Measurements from ENCODE around the gene PACSIN2. TPM values are rescaled to one million over a fixed set of nuclear protein-coding genes. Genes with fewer than 3 reads are reported as not detected.
"Not testable (repeated sequence)": the region's sequence is repeated elsewhere in the genome, so short reads cannot be mapped to it uniquely, and the experiment has no call there.

Gene PACSIN2
- total and polyA plus RNA-seq, 5 donors from 2014 or later = 27.5 to 60.8 (median 34.9) TPM

- ATAC-seq (ENCODE audit: low read depth in 2 of 2) (no peak), DNase-seq (no peak)
- H3K4me3 ChIP-seq (ENCODE audit: low read depth, low read length) = no peak overlapping the region
- H3K27ac ChIP-seq (ENCODE audit: insufficient read depth, low read length, poor library complexity, severe bottlenecking) = no peak overlapping the region
- peaks cover 4% of the 10 kb centered on the region for H3K36me3 ChIP-seq (ENCODE audit: control insufficient read depth, insufficient read depth, low read length)
- peaks cover 33 to 83% (median 43%) of the 10 kb centered on the region in 4 donors for H3K4me1 Mint-ChIP-seq
- no peaks in the 10 kb centered on the region for H3K9me3 ChIP-seq (ENCODE audit: control insufficient read depth in 2 of 2, low read length in 2 of 2)
- no peaks in the 10 kb centered on the region for H3K27me3 ChIP-seq (ENCODE audit: control insufficient read depth, insufficient read depth, low read length)
- H3K4me1 ChIP-seq (ENCODE audit: control insufficient read depth, insufficient read depth, low read length, poor library complexity, severe bottlenecking) = peaks cover 5% of the 10 kb centered on the region
- H3K36me3 Mint-ChIP-seq = peaks cover 34% of the 10 kb centered on the region
- H3K4me3 Mint-ChIP-seq = peak overlapping the region in 1 of 4 donors; percentile 32
- peak overlapping the region in 2 of 3 donors; percentile 63 for H3K27ac Mint-ChIP-seq
- H3K9me3 Mint-ChIP-seq = no peaks in the 10 kb centered on the region
- H3K27me3 Mint-ChIP-seq = no peaks in the 10 kb centered on the region
Measured at GRCh38 chr22:42962295-42963230, 52.4 kb downstream of the PACSIN2 start.

- Histone ChIP-seq H3K36me3 (ENCODE audit: control insufficient read depth, insufficient read depth, low read length) (peaks cover 4% of the 10 kb centered on the region), H3K9me3 (ENCODE audit: control insufficient read depth in 2 of 2, low read length in 2 of 2) (no peaks in the 10 kb centered on the region), H3K27me3 (ENCODE audit: control insufficient read depth, insufficient read depth, low read length) (no peaks in the 10 kb centered on the region), H3K4me1 (ENCODE audit: control insufficient read depth, insufficient read depth, low read length, poor library complexity, severe bottlenecking) (peaks cover 5% of the 10 kb centered on the region), H3K27ac (ENCODE audit: insufficient read depth, low read length, poor library complexity, severe bottlenecking) (no peak overlapping the region), H3K4me3 (ENCODE audit: low read depth, low read length) (no peak overlapping the region)
- Mint-ChIP-seq H3K27ac (peak overlapping the region in 2 of 3 donors; percentile 60 to 66), H3K4me1 (peaks cover 36 to 81% (median 42%) of the 10 kb centered on the region in 4 donors), H3K27me3 (no peaks in the 10 kb centered on the region), H3K4me3 (peak overlapping the region in 2 of 4 donors; percentile 22 to 34), H3K9me3 (no peaks in the 10 kb centered on the region), H3K36me3 (peaks cover 29% of the 10 kb centered on the region)
- ATAC-seq (ENCODE audit: low read depth in 2 of 2) = peak in 1 of 2 donors; percentile 34
- DNase-seq = peak in 1 of 3 donors; percentile 47
Measured at GRCh38 chr22:42961810-42962209, 53.1 kb downstream of the PACSIN2 start.

- not testable (repeated sequence) for H3K27me3 Mint-ChIP-seq; H3K4me3 Mint-ChIP-seq; H3K9me3 Mint-ChIP-seq; DNase-seq; H3K27ac ChIP-seq (ENCODE audit: insufficient read depth, low read length, poor library complexity, severe bottlenecking); H3K36me3 ChIP-seq (ENCODE audit: control insufficient read depth, insufficient read depth, low read length); H3K9me3 ChIP-seq (ENCODE audit: control insufficient read depth in 2 of 2, low read length in 2 of 2); H3K4me3 ChIP-seq (ENCODE audit: low read depth, low read length); H3K27me3 ChIP-seq (ENCODE audit: control insufficient read depth, insufficient read depth, low read length); H3K4me1 ChIP-seq (ENCODE audit: control insufficient read depth, insufficient read depth, low read length, poor library complexity, severe bottlenecking); ATAC-seq (ENCODE audit: low read depth in 2 of 2)
- H3K4me1 Mint-ChIP-seq = peaks cover 40 to 81% (median 43%) of the 10 kb centered on the region in 4 donors
- peak overlapping the region in 1 of 3 donors; percentile 17 for H3K27ac Mint-ChIP-seq
- peaks cover 29% of the 10 kb centered on the region for H3K36me3 Mint-ChIP-seq
Measured at GRCh38 chr22:42961400-42961690, 53.6 kb downstream of the PACSIN2 start.

- H3K36me3 Mint-ChIP-seq = peaks cover 35% of the 10 kb centered on the region
- ATAC-seq (ENCODE audit: low read depth in 2 of 2) = no peak
- Histone ChIP-seq H3K36me3 (ENCODE audit: control insufficient read depth, insufficient read depth, low read length) (no peaks in the 10 kb centered on the region), H3K9me3 (ENCODE audit: control insufficient read depth in 2 of 2, low read length in 2 of 2) (no peaks in the 10 kb centered on the region), H3K27ac (ENCODE audit: insufficient read depth, low read length, poor library complexity, severe bottlenecking) (no peak overlapping the region), H3K4me1 (ENCODE audit: control insufficient read depth, insufficient read depth, low read length, poor library complexity, severe bottlenecking) (peaks cover 5% of the 10 kb centered on the region), H3K27me3 (ENCODE audit: control insufficient read depth, insufficient read depth, low read length) (no peaks in the 10 kb centered on the region), H3K4me3 (ENCODE audit: low read depth, low read length) (no peak overlapping the region)
- no peaks in the 10 kb centered on the region for H3K27me3 Mint-ChIP-seq
- peaks cover 40 to 82% (median 43%) of the 10 kb centered on the region in 4 donors for H3K4me1 Mint-ChIP-seq
- DNase-seq = no peak
- H3K4me3 Mint-ChIP-seq = peak overlapping the region in 2 of 4 donors; percentile 29 to 30
- no peaks in the 10 kb centered on the region for H3K9me3 Mint-ChIP-seq
- H3K27ac Mint-ChIP-seq = peak overlapping the region in 1 of 3 donors; percentile 17
Measured at GRCh38 chr22:42960531-42961399, 54.2 kb downstream of the PACSIN2 start.

GRCh38 chr22:42959576-42960509, 55.1 kb downstream of the PACSIN2 start:
- Histone ChIP-seq H3K9me3 (ENCODE audit: control insufficient read depth in 2 of 2, low read length in 2 of 2) (no peaks in the 10 kb centered on the region), H3K27ac (ENCODE audit: insufficient read depth, low read length, poor library complexity, severe bottlenecking) (no peak overlapping the region), H3K27me3 (ENCODE audit: control insufficient read depth, insufficient read depth, low read length) (no peaks in the 10 kb centered on the region), H3K36me3 (ENCODE audit: control insufficient read depth, insufficient read depth, low read length) (no peaks in the 10 kb centered on the region), H3K4me3 (ENCODE audit: low read depth, low read length) (no peak overlapping the region), H3K4me1 (ENCODE audit: control insufficient read depth, insufficient read depth, low read length, poor library complexity, severe bottlenecking) (no peaks in the 10 kb centered on the region)
- DNase-seq (peak in 1 of 3 donors; percentile 42), ATAC-seq (ENCODE audit: low read depth in 2 of 2) (no peak)
- H3K4me3 Mint-ChIP-seq = peak overlapping the region in 3 of 4 donors; percentile 17 to 49 (median 29)
- no peaks in the 10 kb centered on the region for H3K27me3 Mint-ChIP-seq
- H3K4me1 Mint-ChIP-seq = peaks cover 36 to 80% (median 44%) of the 10 kb centered on the region in 4 donors
- peak overlapping the region; percentile 15 to 89 (median 56) for H3K27ac Mint-ChIP-seq
- peaks cover 37% of the 10 kb centered on the region for H3K36me3 Mint-ChIP-seq
- no peaks in the 10 kb centered on the region for H3K9me3 Mint-ChIP-seq

- no peaks in the 10 kb centered on the region for H3K9me3 ChIP-seq (ENCODE audit: control insufficient read depth in 2 of 2, low read length in 2 of 2)
- DNase-seq = no peak
- peak overlapping the region; percentile 4 to 56 (median 11) for H3K27ac Mint-ChIP-seq
- ATAC-seq (ENCODE audit: low read depth in 2 of 2) = no peak
- no peaks in the 10 kb centered on the region for H3K9me3 Mint-ChIP-seq
- peaks cover 36 to 78% (median 44%) of the 10 kb centered on the region in 4 donors for H3K4me1 Mint-ChIP-seq
- no peak overlapping the region for H3K4me3 ChIP-seq (ENCODE audit: low read depth, low read length)
- no peak overlapping the region for H3K27ac ChIP-seq (ENCODE audit: insufficient read depth, low read length, poor library complexity, severe bottlenecking)
- no peaks in the 10 kb centered on the region for H3K27me3 ChIP-seq (ENCODE audit: control insufficient read depth, insufficient read depth, low read length)
- no peaks in the 10 kb centered on the region for H3K4me1 ChIP-seq (ENCODE audit: control insufficient read depth, insufficient read depth, low read length, poor library complexity, severe bottlenecking)
- H3K4me3 Mint-ChIP-seq = no peak overlapping the region
- peaks cover 31% of the 10 kb centered on the region for H3K36me3 Mint-ChIP-seq
- H3K36me3 ChIP-seq (ENCODE audit: control insufficient read depth, insufficient read depth, low read length) = no peaks in the 10 kb centered on the region
- H3K27me3 Mint-ChIP-seq = no peaks in the 10 kb centered on the region
Measured at GRCh38 chr22:42958937-42959336, 56.0 kb downstream of the PACSIN2 start.

GRCh38 chr22:42957958-42958357, 57.0 kb downstream of the PACSIN2 start:
- no peaks in the 10 kb centered on the region for H3K27me3 Mint-ChIP-seq
- Histone ChIP-seq H3K9me3 (ENCODE audit: control insufficient read depth in 2 of 2, low read length in 2 of 2) (no peaks in the 10 kb centered on the region), H3K27me3 (ENCODE audit: control insufficient read depth, insufficient read depth, low read length) (no peaks in the 10 kb centered on the region), H3K36me3 (ENCODE audit: control insufficient read depth, insufficient read depth, low read length) (no peaks in the 10 kb centered on the region), H3K27ac (ENCODE audit: insufficient read depth, low read length, poor library complexity, severe bottlenecking) (no peak overlapping the region), H3K4me3 (ENCODE audit: low read depth, low read length) (no peak overlapping the region), H3K4me1 (ENCODE audit: control insufficient read depth, insufficient read depth, low read length, poor library complexity, severe bottlenecking) (no peaks in the 10 kb centered on the region)
- DNase-seq (no peak), ATAC-seq (ENCODE audit: low read depth in 2 of 2) (no peak)
- peaks cover 0 to 1% (median 0%) of the 10 kb centered on the region in 7 donors for H3K9me3 Mint-ChIP-seq
- H3K27ac Mint-ChIP-seq = peak overlapping the region; percentile 12 to 69 (median 32)
- H3K36me3 Mint-ChIP-seq = peaks cover 23% of the 10 kb centered on the region
- H3K4me3 Mint-ChIP-seq = peak overlapping the region in 1 of 4 donors; percentile 28
- H3K4me1 Mint-ChIP-seq = peaks cover 41 to 76% (median 42%) of the 10 kb centered on the region in 4 donors
